HepG2 (cell line): ENCODE results near the gene MTMR6. TPM values are rescaled to one million over a fixed set of nuclear protein-coding genes. Genes with fewer than 3 reads are reported as not detected.

ENCODE experiments used
- ATAC-seq: fragments of 200-7000 bp; cut with Tn5 transposase; 3 replicates; pipeline ENCODE4 v1.9.1; 2020; ENCODE audit warnings: mild to moderate bottlenecking, moderate library complexity
- BruUV-seq: library from RNA; stranded (reverse); fragments of 400-500 nt; replicated peaks from 2 replicates; lab custom pipeline; 2021; lab: Mats Ljungman, UMichigan
- CTCF ChIA-PET: fragments of 300-600 bp; formaldehyde crosslinking; extraction: SDS; loops from one replicate; lab custom pipeline; 2021; ENCODE audit warnings: low total read pairs, inconsistent platforms, low intra/inter-chr PET ratio; lab: Yijun Ruan, JAX
- POLR2A ChIA-PET: fragments of 350-600 bp; sonication (Branson Sonifier 250); formaldehyde crosslinking; loops from one replicate; lab custom pipeline; 2020; ENCODE audit warnings: antibody characterized with exemption, inconsistent platforms; lab: Yijun Ruan, JAX
- DNase-seq: peaks from one replicate; pipeline ENCODE4 v3.0.0-alpha.2; 2015; ENCODE audit warnings: low spot score
- FAIRE-seq: peaks from 3 replicates; lab custom pipeline; 2011; peaks lifted over from hg19 to GRCh38; lab: Jason Lieb, UNC
- H2AFZ ChIP-seq: one replicate; pipeline ENCODE4 v1.6.1; 2011; ENCODE audit warnings: low read length, inconsistent platforms
- H3K27ac ChIP-seq: fragments of 300-600 bp; 3 replicates; pipeline ENCODE4 v1.8.0; 2011; ENCODE audit warnings: mixed run types, mild to moderate bottlenecking, mixed read lengths, low read length, inconsistent platforms; ENCODE audit not compliant: insufficient read depth; ENCODE audit errors: extremely low read length
- H3K27me3 ChIP-seq, 2 experiments: fragments of 200-600 bp in 1 of 2; 2 replicates in 1 of 2; 3 replicates in 1 of 2; pipeline versions ENCODE4 v1.6.0 to v1.8.0; 2011; ENCODE audit warnings: low read length in 2 of 2, mild to moderate bottlenecking in 2 of 2, moderate library complexity in 2 of 2, inconsistent platforms in 1 of 2; ENCODE audit not compliant: insufficient read depth in 2 of 2, control insufficient read depth in 1 of 2
- H3K36me3 ChIP-seq, 2 experiments: fragments of 200-600 bp in 1 of 2; replicated peaks in 1 of 2; 2 replicates in 1 of 2; 3 replicates in 1 of 2; pipeline versions ENCODE4 v1.5.1 to v1.8.0; 2011; ENCODE audit warnings: low read length in 2 of 2, inconsistent platforms in 1 of 2; ENCODE audit not compliant: insufficient read depth in 2 of 2, control insufficient read depth in 1 of 2
- H3K4me1 ChIP-seq: 2 replicates; pipeline ENCODE4 v1.5.1; 2012; ENCODE audit warnings: low read length, inconsistent platforms; ENCODE audit not compliant: insufficient read depth
- H3K4me2 ChIP-seq: 2 replicates; pipeline ENCODE4 v1.6.0; 2011; ENCODE audit warnings: low read depth, low read length, inconsistent platforms
- H3K4me3 ChIP-seq, 3 experiments: fragments of 200-600 bp in 1 of 3; sonication (generic), shearing (Covaris generic) in 1 of 3; replicated peaks in 1 of 3; 2 replicates each; pipeline ENCODE4 v1.5.1; 2011 to 2016; ENCODE audit warnings: low read length in 3 of 3, inconsistent platforms in 2 of 3, low read depth in 2 of 3, mild to moderate bottlenecking in 2 of 3, control low read depth in 1 of 3, mixed read lengths in 1 of 3; ENCODE audit not compliant: insufficient read depth in 1 of 3
- H3K79me2 ChIP-seq: one replicate; pipeline ENCODE4 v1.6.1; 2011; ENCODE audit warnings: low read length, inconsistent platforms; ENCODE audit not compliant: insufficient read depth
- H3K9ac ChIP-seq: 2 replicates; pipeline ENCODE4 v1.6.0; 2011; ENCODE audit warnings: mild to moderate bottlenecking, low read depth, low read length, inconsistent platforms; ENCODE audit not compliant: insufficient read depth
- H3K9me3 ChIP-seq: 2 replicates; pipeline ENCODE4 v1.5.1; 2012; ENCODE audit warnings: mild to moderate bottlenecking, low read length
- H4K20me1 ChIP-seq: 2 replicates; pipeline ENCODE4 v1.6.0; 2011; ENCODE audit warnings: inconsistent platforms, mild to moderate bottlenecking, low read length, moderate library complexity; ENCODE audit not compliant: insufficient read depth
- ATF4 ChIP-seq, 2 experiments: fragments of 450-650 bp in 1 of 2; sonication (generic) in 1 of 2; formaldehyde crosslinking; IDR thresholded peaks; 2 replicates each; pipeline versions ENCODE4 v1.5.0 to v1.8.0; 2020 to 2022; ENCODE audit warnings: mild to moderate bottlenecking in 1 of 2, missing genetic modification reagents in 1 of 2
- MED8 ChIP-seq: sonication (generic); formaldehyde crosslinking; IDR thresholded peaks from 2 replicates; pipeline ENCODE4 v1.8.1; 2023; ENCODE audit warnings: mild to moderate bottlenecking, missing genetic modification reagents; ENCODE audit not compliant: insufficient replicate concordance
- THAP11 ChIP-seq: IDR thresholded peaks from 2 replicates; pipeline ENCODE4 v1.6.1; 2016; ENCODE audit warnings: missing biosample characterization, missing genetic modification reagents
- ZGPAT ChIP-seq: IDR thresholded peaks from 2 replicates; pipeline ENCODE4 v1.6.1; 2016; ENCODE audit warnings: mild to moderate bottlenecking
- ZHX1 ChIP-seq: sonication (generic); formaldehyde crosslinking; IDR thresholded peaks from 2 replicates; pipeline ENCODE4 v1.8.1; 2022; ENCODE audit warnings: low read depth, mild to moderate bottlenecking, missing genetic modification reagents
- ZNF232 ChIP-seq: sonication (generic); formaldehyde crosslinking; IDR thresholded peaks from 2 replicates; pipeline ENCODE4 v1.4.0; 2020; ENCODE audit warnings: missing genetic modification reagents, borderline replicate concordance
- ZNF24 ChIP-seq: fragments of 450-650 bp; IDR thresholded peaks from 2 replicates; pipeline ENCODE4 v1.6.1; 2017; ENCODE audit warnings: antibody characterized with exemption, mild to moderate bottlenecking
- ZNF556 ChIP-seq: sonication (generic); formaldehyde crosslinking; IDR thresholded peaks from 2 replicates; pipeline ENCODE4 v1.4.0; 2020; ENCODE audit warnings: mild to moderate bottlenecking, missing genetic modification reagents, borderline replicate concordance
- ZNF563 ChIP-seq: sonication (generic); formaldehyde crosslinking; IDR thresholded peaks from 2 replicates; pipeline ENCODE4 v1.8.0; 2022; ENCODE audit warnings: mild to moderate bottlenecking, moderate library complexity, missing genetic modification reagents
- ZNF709 ChIP-seq: sonication (generic); formaldehyde crosslinking; IDR thresholded peaks from 2 replicates; pipeline ENCODE4 v1.5.0; 2020; ENCODE audit warnings: mild to moderate bottlenecking, missing genetic modification reagents
- WGBS: methylation state at CpG from one replicate; pipeline ENCODE4 v1.1.6; 2017; ENCODE audit warnings: low lambda C conversion rate; 5-methylcytosine and 5-hydroxymethylcytosine counted together
- in situ Hi-C: cut with HindIII; loops from 2 replicates; pipeline ENCODE4 v1.10.0; 2017; ENCODE audit warnings: low pct_unique_long_range_greater_than_20kb; ENCODE audit not compliant: extremely low pct_ligation_motif_present
- intact Hi-C: fragments of 100-400 bp; cut with micrococcal nuclease; formaldehyde crosslinking; loops from one replicate; pipeline ENCODE4 v1.10.0; 2022; ENCODE audit not compliant: unreplicated experiment
- polyA plus RNA-seq, 8 experiments: library from polyadenylated mRNA; depleted of rRNA in 3 of 8; stranded (reverse) in 7 of 8; unstranded in 1 of 8; fragments of >200 nt; fragmentation: Illumina TruSeq in 4 of 8; extraction: Trizol in 4 of 8; gene quantifications; 2 replicates each; pipeline versions ENCODE4 v1.2.1 to v1.2.3, GENCODE V29; 2011 to 2016; ENCODE audit warnings: low read depth in 4 of 8, missing spikeins in 1 of 8, mixed read lengths in 1 of 8; ENCODE audit not compliant: insufficient read depth in 1 of 8
- total RNA-seq, 5 experiments: library from RNA; depleted of rRNA; stranded (reverse); fragments of >200 nt; fragmentation: Illumina TruSeq; extraction: Trizol; gene quantifications; 2 replicates each; pipeline ENCODE4 v1.2.3, GENCODE V29; 2016; ENCODE audit warnings: low read depth in 1 of 5

The MTMR6 gene
- total and polyA plus RNA-seq, 2 of the 13 experiments (the other 11 are each of a cell fraction or from before 2014, with no cell fraction given) = 3.4 to 7.8 TPM

- no peaks in the 10 kb centered on the region for H3K9me3 ChIP-seq
- H3K4me1 ChIP-seq = no peaks in the 10 kb centered on the region
- no peak overlapping the region for H3K27ac ChIP-seq
- no peaks in the 10 kb centered on the region for H3K79me2 ChIP-seq
- peaks cover 3 to 28% of the 10 kb centered on the region in 2 experiments; a peak in 3 of 5 replicates for H3K27me3 ChIP-seq
- no peak overlapping the region for H2AFZ ChIP-seq
- BruUV-seq = no TSS peak
- ChIA-PET POLR2A (no interaction called here), CTCF (no interaction called here)
- H3K36me3 ChIP-seq = no peaks in the 10 kb centered on the region
- H3K9ac ChIP-seq = no peak overlapping the region
- ATAC-seq (no peak), DNase-seq (no peak), FAIRE-seq (no peak)
- WGBS = 7% methylated on average over 6 of the region's 6 CpGs
- no peak overlapping the region for H3K4me3 ChIP-seq
- no peaks in the 10 kb centered on the region for H4K20me1 ChIP-seq
- intact Hi-C loops (no loop called here), in situ Hi-C loops (no loop called here)
- H3K4me2 ChIP-seq = no peak overlapping the region
- TF ChIP-seq ATF4 (CRISPR knock-in tag; IDR thresholded peaks at IDR 0.05) (no peak), THAP11 (CRISPR knock-in tag) (no peak), ZNF556 (CRISPR knock-in tag) (no peak), ZHX1 (CRISPR knock-in tag) (no peak), ZNF24 (no peak), ZNF709 (no peak), ZNF232 (no peak), ZGPAT (CRISPR knock-in tag) (no peak), ZNF563 (CRISPR knock-in tag) (no peak), MED8 (CRISPR knock-in tag) (no peak)
These were observed 72.6 kb downstream of the MTMR6 start for GRCh38 chr13:25214491-25215252.
